ENCODE measurements around the gene KANSL1.

KANSL1 gene

GRCh38 chr17:46013127-46013501 is 180.1 kb downstream of the KANSL1 start:
- no peak for TF ChIP-seq TAF1 (IDR thresholded peaks at IDR 0.05; ENCODE audit: borderline replicate concordance, insufficient read depth, low read length)

GRCh38 chr17:46012506-46013079 is 180.6 kb downstream of the KANSL1 start:
- no peak for TF ChIP-seq REST (IDR thresholded peaks at IDR 0.05; ENCODE audit: insufficient read depth in 1 of 2, low read depth in 2 of 2, low read length in 2 of 2)

GRCh38 chr17:46011711-46012505 is 181.3 kb downstream of the KANSL1 start:
- TF ChIP-seq TAF1 (IDR thresholded peaks at IDR 0.05; ENCODE audit: borderline replicate concordance, insufficient read depth, low read length) (no peak), FOXP2 (optimal IDR thresholded peaks at IDR 0.05; ENCODE audit: borderline replicate concordance, extremely low read depth, extremely low read length, insufficient read depth) (no peak), SIN3A (IDR thresholded peaks at IDR 0.05; ENCODE audit: borderline replicate concordance, insufficient read depth, low read length) (no peak)

GRCh38 chr17:46010597-46011186 is 182.5 kb downstream of the KANSL1 start:
- no peak for TF ChIP-seq FOXP2 (optimal IDR thresholded peaks at IDR 0.05; ENCODE audit: borderline replicate concordance, extremely low read depth, extremely low read length, insufficient read depth)
- no peak for TF ChIP-seq TAF1 (IDR thresholded peaks at IDR 0.05; ENCODE audit: borderline replicate concordance, insufficient read depth, low read length)
- no peak for TF ChIP-seq SIN3A (IDR thresholded peaks at IDR 0.05; ENCODE audit: borderline replicate concordance, insufficient read depth, low read length)
- no peak for TF ChIP-seq REST (IDR thresholded peaks at IDR 0.05; ENCODE audit: insufficient read depth in 1 of 2, low read depth in 2 of 2, low read length in 2 of 2)
- TF ChIP-seq POLR2AphosphoS5 (IDR thresholded peaks at IDR 0.05; ENCODE audit: low read depth, low read length): no peak

- TF ChIP-seq POLR2AphosphoS5 (IDR thresholded peaks at IDR 0.05; ENCODE audit: low read depth, low read length): no peak
- TF ChIP-seq SIN3A (IDR thresholded peaks at IDR 0.05; ENCODE audit: borderline replicate concordance, insufficient read depth, low read length): no peak
- TF ChIP-seq FOXP2 (optimal IDR thresholded peaks at IDR 0.05; ENCODE audit: borderline replicate concordance, extremely low read depth, extremely low read length, insufficient read depth): no peak
- TF ChIP-seq TAF1 (IDR thresholded peaks at IDR 0.05; ENCODE audit: borderline replicate concordance, insufficient read depth, low read length): no peak
- no peak for TF ChIP-seq REST (IDR thresholded peaks at IDR 0.05; ENCODE audit: insufficient read depth in 1 of 2, low read depth in 2 of 2, low read length in 2 of 2)
Measured at GRCh38 chr17:46009681-46010596, 183.3 kb downstream of the KANSL1 start.
